ENCODE data around the gene CENPX. TPM values are rescaled to one million over a fixed set of nuclear protein-coding genes. Genes with fewer than 3 reads are reported as not detected.

Gene CENPX
- total and polyA plus RNA-seq, 2 of the 13 experiments (the other 11 are each of a cell fraction or from before 2014, with no cell fraction given) = 92.7 to 170 TPM

- 0 out of 2 replicates have a peak, but pooled peaks have one; percentile 72 for TF ChIP-seq ARID2 (CRISPR knock-in tag; IDR thresholded peaks at IDR 0.05; ENCODE audit: borderline replicate concordance)
- TF ChIP-seq ZNF678 (CRISPR knock-in tag; IDR thresholded peaks at IDR 0.05) = peak; percentile 89; the same call in 1 of the 2 replicates
- TF ChIP-seq TBX2 (CRISPR knock-in tag; IDR thresholded peaks at IDR 0.05; ENCODE audit: borderline replicate concordance) = peak; percentile 41; the same call in 1 of the 2 replicates
- no peak for TF ChIP-seq FOXK2 (IDR thresholded peaks at IDR 0.05)
- TF ChIP-seq, protein P1, sequence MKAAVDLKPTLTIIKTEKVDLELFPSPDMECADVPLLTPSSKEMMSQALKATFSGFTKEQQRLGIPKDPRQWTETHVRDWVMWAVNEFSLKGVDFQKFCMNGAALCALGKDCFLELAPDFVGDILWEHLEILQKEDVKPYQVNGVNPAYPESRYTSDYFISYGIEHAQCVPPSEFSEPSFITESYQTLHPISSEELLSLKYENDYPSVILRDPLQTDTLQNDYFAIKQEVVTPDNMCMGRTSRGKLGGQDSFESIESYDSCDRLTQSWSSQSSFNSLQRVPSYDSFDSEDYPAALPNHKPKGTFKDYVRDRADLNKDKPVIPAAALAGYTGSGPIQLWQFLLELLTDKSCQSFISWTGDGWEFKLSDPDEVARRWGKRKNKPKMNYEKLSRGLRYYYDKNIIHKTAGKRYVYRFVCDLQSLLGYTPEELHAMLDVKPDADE (CRISPR knock-in tag; IDR thresholded peaks at IDR 0.05) = 0 out of 2 replicates have a peak, but pooled peaks have one; percentile 63
- no peak for TF ChIP-seq SMAD3 (CRISPR knock-in tag; IDR thresholded peaks at IDR 0.05)
- peak; percentile 77; the same call in 1 of the 2 replicates for TF ChIP-seq PCBP1 (IDR thresholded peaks at IDR 0.05; ENCODE audit: borderline replicate concordance, low read depth, low read length)
- peak; percentile 48 for TF ChIP-seq ZBTB14 (CRISPR knock-in tag; IDR thresholded peaks at IDR 0.05)
- TF ChIP-seq ZNF121 (CRISPR knock-in tag; IDR thresholded peaks at IDR 0.05) = no peak
- TF ChIP-seq, protein P2, sequence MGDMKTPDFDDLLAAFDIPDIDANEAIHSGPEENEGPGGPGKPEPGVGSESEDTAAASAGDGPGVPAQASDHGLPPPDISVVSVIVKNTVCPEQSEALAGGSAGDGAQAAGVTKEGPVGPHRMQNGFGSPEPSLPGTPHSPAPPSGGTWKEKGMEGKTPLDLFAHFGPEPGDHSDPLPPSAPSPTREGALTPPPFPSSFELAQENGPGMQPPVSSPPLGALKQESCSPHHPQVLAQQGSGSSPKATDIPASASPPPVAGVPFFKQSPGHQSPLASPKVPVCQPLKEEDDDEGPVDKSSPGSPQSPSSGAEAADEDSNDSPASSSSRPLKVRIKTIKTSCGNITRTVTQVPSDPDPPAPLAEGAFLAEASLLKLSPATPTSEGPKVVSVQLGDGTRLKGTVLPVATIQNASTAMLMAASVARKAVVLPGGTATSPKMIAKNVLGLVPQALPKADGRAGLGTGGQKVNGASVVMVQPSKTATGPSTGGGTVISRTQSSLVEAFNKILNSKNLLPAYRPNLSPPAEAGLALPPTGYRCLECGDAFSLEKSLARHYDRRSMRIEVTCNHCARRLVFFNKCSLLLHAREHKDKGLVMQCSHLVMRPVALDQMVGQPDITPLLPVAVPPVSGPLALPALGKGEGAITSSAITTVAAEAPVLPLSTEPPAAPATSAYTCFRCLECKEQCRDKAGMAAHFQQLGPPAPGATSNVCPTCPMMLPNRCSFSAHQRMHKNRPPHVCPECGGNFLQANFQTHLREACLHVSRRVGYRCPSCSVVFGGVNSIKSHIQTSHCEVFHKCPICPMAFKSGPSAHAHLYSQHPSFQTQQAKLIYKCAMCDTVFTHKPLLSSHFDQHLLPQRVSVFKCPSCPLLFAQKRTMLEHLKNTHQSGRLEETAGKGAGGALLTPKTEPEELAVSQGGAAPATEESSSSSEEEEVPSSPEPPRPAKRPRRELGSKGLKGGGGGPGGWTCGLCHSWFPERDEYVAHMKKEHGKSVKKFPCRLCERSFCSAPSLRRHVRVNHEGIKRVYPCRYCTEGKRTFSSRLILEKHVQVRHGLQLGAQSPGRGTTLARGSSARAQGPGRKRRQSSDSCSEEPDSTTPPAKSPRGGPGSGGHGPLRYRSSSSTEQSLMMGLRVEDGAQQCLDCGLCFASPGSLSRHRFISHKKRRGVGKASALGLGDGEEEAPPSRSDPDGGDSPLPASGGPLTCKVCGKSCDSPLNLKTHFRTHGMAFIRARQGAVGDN (CRISPR knock-in tag; IDR thresholded peaks at IDR 0.05) = peak; percentile 66
- no peak for TF ChIP-seq ATAD3A (CRISPR knock-in tag; IDR thresholded peaks at IDR 0.05)
- TF ChIP-seq MLX (CRISPR knock-in tag; IDR thresholded peaks at IDR 0.05) = no peak
- TF ChIP-seq GABPA (IDR thresholded peaks at IDR 0.05; ENCODE audit: low read depth, low read length) = no peak
- TF ChIP-seq GABPA (CRISPR knock-in tag; IDR thresholded peaks at IDR 0.05; ENCODE audit: low read depth) = peak; percentile 73
- peak; percentile 73 for TF ChIP-seq PITX1 (CRISPR knock-in tag; IDR thresholded peaks at IDR 0.05)
- TF ChIP-seq ZNF138 (CRISPR knock-in tag; IDR thresholded peaks at IDR 0.05; ENCODE audit: low read depth) = peak; percentile 8; the same call in 1 of the 2 replicates
- TF ChIP-seq ZNF343 (CRISPR knock-in tag; IDR thresholded peaks at IDR 0.05) = peak; percentile 68; the same call in 1 of the 2 replicates
- peak; percentile 35 for TF ChIP-seq ZSCAN31 (CRISPR knock-in tag; IDR thresholded peaks at IDR 0.05; ENCODE audit: low read depth)
- TF ChIP-seq ZNF224 (CRISPR knock-in tag; IDR thresholded peaks at IDR 0.05) = 0 out of 2 replicates have a peak, but pooled peaks have one; percentile 39
- TF ChIP-seq KDM3A (CRISPR knock-in tag; IDR thresholded peaks at IDR 0.05; ENCODE audit: low read depth) = peak; percentile 39; the same call in 1 of the 2 replicates
- TF ChIP-seq NFE2L2 (IDR thresholded peaks at IDR 0.05; ENCODE audit: low read length) = no peak
- 0 out of 2 replicates have a peak, but pooled peaks have one; percentile 76 for TF ChIP-seq ZFYVE20 (CRISPR knock-in tag; IDR thresholded peaks at IDR 0.05; ENCODE audit: borderline replicate concordance, low read depth)
- no peak for TF ChIP-seq TBL1XR1 (IDR thresholded peaks at IDR 0.05; ENCODE audit: borderline replicate concordance, low read length, partially characterized antibody)
- peak; percentile 90 for TF ChIP-seq ZNF547 (CRISPR knock-in tag; IDR thresholded peaks at IDR 0.05)
These were observed at the start of gene CENPX (continued) for GRCh38 chr17:82022310-82022980.

All from HepG2 (cell line).